Smooth muscle cell (in vitro differentiated cells): Measurements from ENCODE around the gene MYLK4. TPM values are rescaled to one million over a fixed set of nuclear protein-coding genes. Genes with fewer than 3 reads are reported as not detected.

ENCODE experiments used
- DNase-seq: peaks from one replicate; lab custom pipeline; 2025; ENCODE audit not compliant: unreplicated experiment; lab: John Stamatoyannopoulos, UW
- H2AFZ ChIP-seq: fragments of 200-600 bp; sonication (generic); 2 replicates; pipeline ENCODE4 v1.6.0; 2016; ENCODE audit warnings: antibody characterized with exemption, low read depth, mild to moderate bottlenecking
- H3F3A ChIP-seq: fragments of 200-600 bp; sonication (generic); 2 replicates; pipeline ENCODE4 v1.6.0; 2017; ENCODE audit warnings: antibody characterized with exemption, low read depth
- H3K27ac ChIP-seq: fragments of 200-600 bp; sonication (generic); 2 replicates; pipeline ENCODE4 v1.5.1; 2016; ENCODE audit warnings: low read depth, mild to moderate bottlenecking
- H3K27me3 ChIP-seq: fragments of 200-600 bp; sonication (generic); 2 replicates; pipeline ENCODE4 v1.6.1; 2016; ENCODE audit warnings: low read depth, mild to moderate bottlenecking
- H3K36me3 ChIP-seq: fragments of 200-600 bp; sonication (generic); 2 replicates; pipeline ENCODE4 v1.5.1; 2016; ENCODE audit warnings: low read depth
- H3K4me1 ChIP-seq: fragments of 200-600 bp; sonication (generic); 2 replicates; pipeline ENCODE4 v1.5.1; 2016; ENCODE audit warnings: low read depth
- H3K4me2 ChIP-seq: fragments of 200-600 bp; sonication (generic); 2 replicates; pipeline ENCODE4 v1.6.0; 2016; ENCODE audit warnings: mild to moderate bottlenecking
- H3K4me3 ChIP-seq: fragments of 200-600 bp; sonication (generic); 2 replicates; pipeline ENCODE4 v1.5.1; 2016; ENCODE audit warnings: mild to moderate bottlenecking
- H3K79me2 ChIP-seq: fragments of 200-600 bp; sonication (generic); 2 replicates; pipeline ENCODE4 v1.6.0; 2016; ENCODE audit warnings: low read depth, mild to moderate bottlenecking
- H3K9ac ChIP-seq: fragments of 200-600 bp; sonication (generic); 2 replicates; pipeline ENCODE4 v1.6.0; 2016; ENCODE audit warnings: low read depth
- H3K9me3 ChIP-seq: fragments of 200-600 bp; sonication (generic); replicated peaks from 2 replicates; pipeline ENCODE4 v1.5.1; 2016; ENCODE audit warnings: low read depth
- H4K20me1 ChIP-seq: fragments of 200-600 bp; sonication (generic); 2 replicates; pipeline ENCODE4 v1.6.0; 2016; ENCODE audit warnings: low read depth
- WGBS: methylation state at CpG from one replicate; pipeline ENCODE4 v1.1.7; 2016; ENCODE audit warnings: low lambda C conversion rate; 5-methylcytosine and 5-hydroxymethylcytosine counted together
- polyA plus RNA-seq: library from polyadenylated mRNA; unstranded; fragments of >200 nt; fragmentation: Nextera tagmentation; extraction: Ambion mirVana; gene quantifications from 2 replicates; pipeline ENCODE4 v1.2.1, GENCODE V29; 2016
- total RNA-seq: library from RNA; depleted of rRNA; stranded (reverse); fragments of >200 nt; gene quantifications from 2 replicates; pipeline ENCODE4 v1.2.3, GENCODE V29; 2014
- TF ChIP-seq, protein P1 (sequence below): fragments of 200-600 bp; sonication (generic); IDR thresholded peaks from 2 replicates; pipeline ENCODE4 v1.5.1; 2017; ENCODE audit warnings: borderline replicate concordance, mild to moderate bottlenecking, antibody characterized with exemption; ENCODE audit not compliant: insufficient read depth, poor library complexity, severe bottlenecking

Gene MYLK4
- total and polyA plus RNA-seq, 2 experiments from 2014 or later, result 0.21 to 0.90 TPM

DNA sequence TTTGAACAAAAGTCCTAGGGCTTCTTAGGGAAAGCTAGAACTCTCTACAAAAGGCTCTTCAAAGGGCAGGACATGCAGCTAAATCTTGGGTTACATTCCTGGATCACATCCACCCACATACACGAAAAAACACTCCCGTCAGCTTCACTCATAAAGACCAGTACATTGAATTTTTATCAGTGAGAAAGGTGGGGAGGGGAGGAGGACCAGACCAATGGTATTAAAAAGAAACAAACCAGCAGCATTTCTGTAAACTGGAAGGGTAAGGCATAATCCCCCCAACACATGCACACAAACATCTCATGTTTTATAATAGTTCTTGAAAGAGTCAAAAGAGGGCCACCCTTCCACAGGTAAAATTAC lies 31.6 kb downstream of the MYLK4 start:
- Histone ChIP-seq H3K79me2 (no peaks in the 10 kb centered on the region), H3K4me3 (no peak overlapping the region), H3F3A (peaks cover 9% of the 10 kb centered on the region), H4K20me1 (no peaks in the 10 kb centered on the region), H3K27me3 (no peaks in the 10 kb centered on the region), H3K4me2 (peak overlapping the region; percentile 59), H3K9me3 (no peaks in the 10 kb centered on the region), H2AFZ (peak overlapping the region; percentile 22), H3K36me3 (no peaks in the 10 kb centered on the region), H3K27ac (peak overlapping the region; percentile 62), H3K4me1 (no peaks in the 10 kb centered on the region), H3K9ac (no peak overlapping the region)
- 27% methylated on average over 2 of the region's 2 CpGs for WGBS
- no peak for DNase-seq
- TF ChIP-seq, protein P1, sequence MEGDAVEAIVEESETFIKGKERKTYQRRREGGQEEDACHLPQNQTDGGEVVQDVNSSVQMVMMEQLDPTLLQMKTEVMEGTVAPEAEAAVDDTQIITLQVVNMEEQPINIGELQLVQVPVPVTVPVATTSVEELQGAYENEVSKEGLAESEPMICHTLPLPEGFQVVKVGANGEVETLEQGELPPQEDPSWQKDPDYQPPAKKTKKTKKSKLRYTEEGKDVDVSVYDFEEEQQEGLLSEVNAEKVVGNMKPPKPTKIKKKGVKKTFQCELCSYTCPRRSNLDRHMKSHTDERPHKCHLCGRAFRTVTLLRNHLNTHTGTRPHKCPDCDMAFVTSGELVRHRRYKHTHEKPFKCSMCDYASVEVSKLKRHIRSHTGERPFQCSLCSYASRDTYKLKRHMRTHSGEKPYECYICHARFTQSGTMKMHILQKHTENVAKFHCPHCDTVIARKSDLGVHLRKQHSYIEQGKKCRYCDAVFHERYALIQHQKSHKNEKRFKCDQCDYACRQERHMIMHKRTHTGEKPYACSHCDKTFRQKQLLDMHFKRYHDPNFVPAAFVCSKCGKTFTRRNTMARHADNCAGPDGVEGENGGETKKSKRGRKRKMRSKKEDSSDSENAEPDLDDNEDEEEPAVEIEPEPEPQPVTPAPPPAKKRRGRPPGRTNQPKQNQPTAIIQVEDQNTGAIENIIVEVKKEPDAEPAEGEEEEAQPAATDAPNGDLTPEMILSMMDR, result no peak

DNA sequence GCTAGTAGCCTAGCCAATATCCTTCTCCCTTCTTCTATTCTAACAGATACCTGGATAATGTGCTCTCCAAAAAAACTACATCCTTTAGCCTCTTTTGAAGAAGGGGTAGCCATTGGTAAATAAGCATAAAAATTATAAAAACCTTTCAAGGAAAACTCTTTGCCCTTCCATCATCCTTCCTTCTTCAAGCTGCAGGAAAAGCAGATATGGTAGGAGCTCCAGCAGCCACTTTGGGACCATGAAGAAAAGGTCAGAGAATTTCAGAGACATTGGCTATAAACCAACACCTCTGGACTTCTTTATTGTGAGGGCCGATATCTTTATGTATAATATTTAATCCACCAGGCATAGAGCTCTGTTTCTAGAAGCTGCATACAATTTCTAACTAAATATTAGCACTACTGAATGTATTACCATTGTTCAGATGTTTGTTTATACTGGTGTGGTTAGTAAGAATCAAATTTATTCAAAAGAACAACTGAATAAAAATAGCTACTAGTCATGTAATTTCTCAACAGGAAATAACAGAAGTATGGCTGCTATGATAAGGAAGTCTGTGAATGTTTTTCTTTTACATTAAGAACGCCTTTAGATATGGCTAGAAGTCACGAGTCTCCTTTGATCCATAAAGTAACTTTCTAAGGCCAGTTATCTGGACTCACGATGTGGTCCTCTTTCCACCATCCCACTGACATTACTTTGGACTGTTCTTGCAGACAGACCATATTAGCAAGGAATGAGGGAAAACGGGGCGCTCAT lies 32.2 kb downstream of the MYLK4 start:
- Histone ChIP-seq H3K79me2 (no peaks in the 10 kb centered on the region), H3K4me1 (no peaks in the 10 kb centered on the region), H3F3A (peaks cover 9% of the 10 kb centered on the region), H3K27me3 (no peaks in the 10 kb centered on the region), H3K36me3 (no peaks in the 10 kb centered on the region), H3K9me3 (no peaks in the 10 kb centered on the region), H4K20me1 (no peaks in the 10 kb centered on the region), H2AFZ (peak overlapping the region; percentile 22), H3K4me2 (peak overlapping the region; percentile 59), H3K9ac (no peak overlapping the region), H3K4me3 (no peak overlapping the region), H3K27ac (peak overlapping the region; percentile 62)
- WGBS, result 39% methylated on average over 6 of the region's 6 CpGs
- TF ChIP-seq, protein P1, result no peak
- no peak for DNase-seq

DNA sequence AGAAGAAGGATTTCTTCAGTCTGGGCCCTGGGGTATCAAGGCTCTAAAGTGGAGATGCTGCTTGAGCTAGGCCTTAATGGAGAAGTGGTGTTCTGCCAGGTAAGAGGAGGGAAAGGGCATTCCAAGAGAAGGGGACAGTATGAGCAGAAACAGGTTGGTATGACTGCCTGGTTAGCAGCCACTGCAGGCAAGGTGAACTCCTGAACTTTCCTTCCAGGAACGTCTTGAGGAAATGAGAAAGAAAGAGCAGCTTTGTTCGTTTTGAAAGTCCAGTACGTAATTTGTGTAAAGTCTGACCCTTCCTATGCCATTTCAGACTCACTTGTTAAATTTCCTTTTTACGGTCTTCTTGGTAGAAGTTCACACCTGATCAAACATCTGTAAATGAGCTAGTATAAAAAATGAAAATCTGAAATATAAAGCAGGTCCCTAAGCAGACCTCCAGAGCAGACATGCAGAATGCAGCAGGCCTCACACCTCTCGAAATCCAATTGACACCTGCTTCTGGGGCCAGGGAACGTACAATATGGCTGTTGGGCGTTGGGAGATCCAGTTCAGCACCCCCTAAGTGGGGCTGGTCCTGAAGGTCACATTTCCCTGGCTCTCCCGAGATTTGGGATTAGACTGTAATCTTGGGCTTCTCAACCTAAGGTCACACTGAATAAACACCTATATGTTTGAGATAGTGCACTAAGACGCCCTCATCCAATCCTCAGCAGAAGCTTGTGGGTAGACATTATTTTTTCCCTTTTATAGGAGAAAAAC lies 33.6 kb downstream of the MYLK4 start:
- WGBS, result 92% methylated on average over 9 of the region's 9 CpGs
- Histone ChIP-seq H3K9me3 (no peaks in the 10 kb centered on the region), H3K36me3 (no peaks in the 10 kb centered on the region), H3K79me2 (no peaks in the 10 kb centered on the region), H3K4me3 (no peak overlapping the region), H3F3A (peaks cover 9% of the 10 kb centered on the region), H4K20me1 (no peaks in the 10 kb centered on the region), H3K4me2 (no peak overlapping the region), H3K27me3 (no peaks in the 10 kb centered on the region), H3K27ac (no peak overlapping the region), H3K4me1 (no peaks in the 10 kb centered on the region), H3K9ac (no peak overlapping the region), H2AFZ (no peak overlapping the region)
- no peak for DNase-seq
- TF ChIP-seq, protein P1, result no peak
